ENCODE results near the gene DDX5.
A peak's percentile ranks its signal among the peaks of the same experiment; 100 is the strongest.

DDX5 gene

GRCh38 chr17:64448665-64449512, 57.2 kb downstream of the DDX5 start, which contains the start of gene MILR1:
Gene MILR1, plus strand, starts transcription at chr17:64449115. Its CDS starts 54 bp downstream, at chr17:64449169.
- Histone ChIP-seq H3K27me3 (ENCODE audit: insufficient read depth, poor library complexity, severe bottlenecking) (no peaks in the 10 kb centered on the region), H3K9me3 (ENCODE audit: severe bottlenecking) (no peaks in the 10 kb centered on the region), H3K36me3 (ENCODE audit: low read depth) (no peaks in the 10 kb centered on the region), H3K4me3 (ENCODE audit: severe bottlenecking) (no peak within 1 kb of the TSS), H3K4me1 (ENCODE audit: insufficient read depth, poor library complexity, severe bottlenecking) (peaks cover 6% of the 10 kb centered on the region), H3K27ac (ENCODE audit: poor library complexity, severe bottlenecking) (peak within 1 kb of the TSS; percentile 39)
- DNase-seq (ENCODE audit: low spot score) (no peak), ATAC-seq (ENCODE audit: low read depth) (peak; percentile 92)
- TF ChIP-seq CTCF (IDR thresholded peaks at IDR 0.05; ENCODE audit: poor library complexity, severe bottlenecking): no peak

Data from RWPE2 (cell line).